A549 (cell line): Measurements from ENCODE around the gene TMEM9.

Experiments used
- CBX2 ChIP-seq: fragments of 200-600 bp; sonication (generic); IDR thresholded peaks from 2 replicates; pipeline ENCODE4 v1.6.1; 2016; ENCODE audit warnings: low read depth, mild to moderate bottlenecking, borderline replicate concordance
- CHD4 ChIP-seq: fragments of 200-600 bp; sonication (generic); IDR thresholded peaks from 2 replicates; pipeline ENCODE4 v1.6.1; 2016; ENCODE audit warnings: antibody characterized with exemption, mild to moderate bottlenecking, borderline replicate concordance
- EP300 ChIP-seq, 2 experiments: fragments of >200 bp; sonication (Bioruptor Twin); formaldehyde crosslinking; IDR thresholded peaks; 2 replicates in 1 of 2; 3 replicates in 1 of 2; pipeline ENCODE4 v1.6.1; 2016 to 2017
- MAZ ChIP-seq: fragments of 150-350 bp; IDR thresholded peaks from 2 replicates; pipeline ENCODE4 v1.6.1; 2014; ENCODE audit warnings: antibody characterized with exemption, low read depth, low read length, borderline replicate concordance
- POLR2A ChIP-seq: IDR thresholded peaks from 2 replicates; pipeline ENCODE4 v1.6.1; 2012; ENCODE audit warnings: mild to moderate bottlenecking, low read length
- TF ChIP-seq, protein P1 (sequence below): fragments of >200 bp; sonication (Bioruptor Twin); formaldehyde crosslinking; IDR thresholded peaks from 3 replicates; pipeline ENCODE4 v1.5.1; 2016
- TF ChIP-seq, protein P2 (sequence below): fragments of 250-450 bp; sonication (Bioruptor Pico); IDR thresholded peaks from 2 replicates; pipeline ENCODE4 v1.5.0; 2021; ENCODE audit warnings: mild to moderate bottlenecking, moderate library complexity, borderline replicate concordance

DNA sequence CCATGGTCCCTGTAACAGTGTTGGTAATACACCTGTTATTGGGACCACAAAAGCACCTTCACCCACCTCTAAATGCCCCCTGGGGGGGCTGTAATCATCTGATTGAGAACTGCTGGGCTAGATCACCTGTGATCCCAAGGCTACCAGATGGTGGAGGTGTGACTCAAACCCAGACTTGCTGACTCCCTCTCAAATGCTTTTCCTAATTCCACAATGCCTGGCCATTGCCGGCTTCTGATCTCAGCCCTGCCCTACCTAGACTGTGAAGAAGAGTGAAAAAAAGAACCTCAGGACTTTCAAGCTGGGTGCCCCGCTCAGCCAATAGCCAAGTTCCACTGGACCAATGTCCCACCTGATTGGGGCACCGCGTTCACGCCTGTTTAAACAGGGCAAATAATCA is 9.6 kb downstream of the TMEM9 start:
- TF ChIP-seq POLR2A (no peak), EP300 (IDR thresholded peaks at IDR 0.05) (no peak), CBX2 (no peak), MAZ (no peak), CHD4 (no peak)
- TF ChIP-seq, protein P1, sequence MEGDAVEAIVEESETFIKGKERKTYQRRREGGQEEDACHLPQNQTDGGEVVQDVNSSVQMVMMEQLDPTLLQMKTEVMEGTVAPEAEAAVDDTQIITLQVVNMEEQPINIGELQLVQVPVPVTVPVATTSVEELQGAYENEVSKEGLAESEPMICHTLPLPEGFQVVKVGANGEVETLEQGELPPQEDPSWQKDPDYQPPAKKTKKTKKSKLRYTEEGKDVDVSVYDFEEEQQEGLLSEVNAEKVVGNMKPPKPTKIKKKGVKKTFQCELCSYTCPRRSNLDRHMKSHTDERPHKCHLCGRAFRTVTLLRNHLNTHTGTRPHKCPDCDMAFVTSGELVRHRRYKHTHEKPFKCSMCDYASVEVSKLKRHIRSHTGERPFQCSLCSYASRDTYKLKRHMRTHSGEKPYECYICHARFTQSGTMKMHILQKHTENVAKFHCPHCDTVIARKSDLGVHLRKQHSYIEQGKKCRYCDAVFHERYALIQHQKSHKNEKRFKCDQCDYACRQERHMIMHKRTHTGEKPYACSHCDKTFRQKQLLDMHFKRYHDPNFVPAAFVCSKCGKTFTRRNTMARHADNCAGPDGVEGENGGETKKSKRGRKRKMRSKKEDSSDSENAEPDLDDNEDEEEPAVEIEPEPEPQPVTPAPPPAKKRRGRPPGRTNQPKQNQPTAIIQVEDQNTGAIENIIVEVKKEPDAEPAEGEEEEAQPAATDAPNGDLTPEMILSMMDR = no peak
- TF ChIP-seq, protein P2, sequence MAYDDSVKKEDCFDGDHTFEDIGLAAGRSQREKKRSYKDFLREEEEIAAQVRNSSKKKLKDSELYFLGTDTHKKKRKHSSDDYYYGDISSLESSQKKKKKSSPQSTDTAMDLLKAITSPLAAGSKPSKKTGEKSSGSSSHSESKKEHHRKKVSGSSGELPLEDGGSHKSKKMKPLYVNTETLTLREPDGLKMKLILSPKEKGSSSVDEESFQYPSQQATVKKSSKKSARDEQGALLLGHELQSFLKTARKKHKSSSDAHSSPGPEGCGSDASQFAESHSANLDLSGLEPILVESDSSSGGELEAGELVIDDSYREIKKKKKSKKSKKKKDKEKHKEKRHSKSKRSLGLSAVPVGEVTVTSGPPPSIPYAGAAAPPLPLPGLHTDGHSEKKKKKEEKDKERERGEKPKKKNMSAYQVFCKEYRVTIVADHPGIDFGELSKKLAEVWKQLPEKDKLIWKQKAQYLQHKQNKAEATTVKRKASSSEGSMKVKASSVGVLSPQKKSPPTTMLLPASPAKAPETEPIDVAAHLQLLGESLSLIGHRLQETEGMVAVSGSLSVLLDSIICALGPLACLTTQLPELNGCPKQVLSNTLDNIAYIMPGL = no peak
